Measurements from ENCODE around the gene TMEM138.

The TMEM138 gene

GRCh38 chr11:61361741-61362541, at the start of gene TMEM138, which contains the start of gene CYB561A3:
Gene TMEM138 (plus strand): TSS chr11:61362374. CDS start chr11:61364391, 2,017 bp downstream.
Gene CYB561A3 (minus strand): TSS chr11:61361882. CDS start chr11:61356713, 5,169 bp downstream.
- DNase-seq = peak; percentile 95

GRCh38 chr11:61315260-61315659, 46.9 kb upstream of the TMEM138 start:
- no peak for DNase-seq

- DNase-seq = no peak
Observed at GRCh38 chr11:61325649-61326414, 36.3 kb upstream of the TMEM138 start.

- no peak for DNase-seq
Observed at GRCh38 chr11:61327669-61328071, 34.5 kb upstream of the TMEM138 start.

GRCh38 chr11:61328351-61328750, 33.8 kb upstream of the TMEM138 start:
- DNase-seq = no peak

GRCh38 chr11:61329871-61330270, 32.3 kb upstream of the TMEM138 start:
- DNase-seq = no peak

GRCh38 chr11:61331651-61332050, 30.5 kb upstream of the TMEM138 start:
- DNase-seq = no peak

GRCh38 chr11:61332281-61332796, 29.8 kb upstream of the TMEM138 start:
- DNase-seq = peak; percentile 34

GRCh38 chr11:61332797-61333549, 29.2 kb upstream of the TMEM138 start, which contains the start of the genes DDB1 and TKFC:
Gene DDB1 (minus strand): TSS chr11:61333105. CDS start chr11:61332968, 137 bp downstream.
Gene TKFC (plus strand): TSS chr11:61333228. CDS start chr11:61334729, 1,501 bp downstream.
- peak; percentile 96 for DNase-seq

- no peak for DNase-seq
Observed at GRCh38 chr11:61333550-61334433, 28.4 kb upstream of the TMEM138 start.

- DNase-seq = no peak
Observed at GRCh38 chr11:61334434-61335354, 27.5 kb upstream of the TMEM138 start.

- no peak for DNase-seq
Observed at GRCh38 chr11:61335355-61335710, 26.8 kb upstream of the TMEM138 start.

- DNase-seq = peak; percentile 78
Observed at GRCh38 chr11:61336171-61336935, 25.8 kb upstream of the TMEM138 start.

- no peak for DNase-seq
Observed at GRCh38 chr11:61337706-61338470, 24.3 kb upstream of the TMEM138 start.

GRCh38 chr11:61338783-61339489, 23.2 kb upstream of the TMEM138 start:
- DNase-seq = no peak

- DNase-seq = no peak
Observed at GRCh38 chr11:61339490-61339878, 22.7 kb upstream of the TMEM138 start.

GRCh38 chr11:61340979-61341378, 21.2 kb upstream of the TMEM138 start:
- no peak for DNase-seq

GRCh38 chr11:61341706-61342105, 20.5 kb upstream of the TMEM138 start:
- no peak for DNase-seq
